IMR-90 (cell line): Measurements from ENCODE around the gene LRRC8E. TPM values are rescaled to one million over a fixed set of nuclear protein-coding genes. Genes with fewer than 3 reads are reported as not detected.

ENCODE experiments used
- ATAC-seq: fragments of 200-7000 bp; cut with Tn5 transposase; 2 replicates; pipeline ENCODE4 v1.9.1; 2020; ENCODE audit warnings: low read depth, mild to moderate bottlenecking, moderate library complexity
- BruUV-seq: library from RNA; stranded (reverse); fragments of 400-500 nt; replicated peaks from 2 replicates; lab custom pipeline; 2021; lab: Mats Ljungman, UMichigan
- CTCF ChIA-PET: fragments of 300-600 bp; formaldehyde crosslinking; extraction: SDS; loops from one replicate; lab custom pipeline; 2021; ENCODE audit warnings: antibody characterized with exemption; lab: Yijun Ruan, JAX
- POLR2A ChIA-PET: fragments of 300-600 bp; sonication (Branson Sonifier 250); formaldehyde crosslinking; loops from one replicate; lab custom pipeline; 2022; ENCODE audit warnings: antibody characterized with exemption; ENCODE audit not compliant: unreplicated experiment; lab: Charles Lee
- DNase-seq: peaks from one replicate; pipeline ENCODE4 v3.0.0; 2013
- H2AFZ ChIP-seq: replicated peaks from 2 replicates; pipeline ENCODE3; 2013; ENCODE audit warnings: low read length, mild to moderate bottlenecking; ENCODE audit not compliant: poor library complexity
- H2AK5ac ChIP-seq: 2 replicates; pipeline ENCODE4 v1.6.1; 2013; ENCODE audit warnings: low read depth, low read length, inconsistent platforms
- H2AK9ac ChIP-seq: replicated peaks from 2 replicates; pipeline ENCODE3; 2013; ENCODE audit warnings: mild to moderate bottlenecking, low read depth, low read length, moderate library complexity; ENCODE audit not compliant: poor library complexity
- H2BK120ac ChIP-seq: 2 replicates; pipeline ENCODE4 v1.6.1; 2013; ENCODE audit warnings: low read depth, low read length, inconsistent platforms
- H2BK15ac ChIP-seq: 3 replicates; pipeline ENCODE4 v1.6.1; 2013; ENCODE audit warnings: low read depth, low read length, inconsistent platforms
- H2BK20ac ChIP-seq: 2 replicates; pipeline ENCODE4 v1.6.1; 2013; ENCODE audit warnings: low read depth, mild to moderate bottlenecking, inconsistent platforms, low read length, moderate library complexity
- H2BK5ac ChIP-seq: 2 replicates; pipeline ENCODE4 v1.6.1; 2013; ENCODE audit warnings: mild to moderate bottlenecking, low read depth, low read length, inconsistent platforms; ENCODE audit not compliant: poor library complexity, severe bottlenecking
- H3K14ac ChIP-seq: replicated peaks from 2 replicates; pipeline ENCODE4 v1.6.1; 2013; ENCODE audit warnings: low read depth, low read length, inconsistent platforms
- H3K18ac ChIP-seq: 2 replicates; pipeline ENCODE4 v1.6.1; 2013; ENCODE audit warnings: low read depth, low read length, control low read depth
- H3K23ac ChIP-seq: 2 replicates; pipeline ENCODE4 v1.6.1; 2013; ENCODE audit warnings: low read depth, low read length, inconsistent platforms
- H3K27ac ChIP-seq: 2 replicates; pipeline ENCODE4 v1.5.1; 2013; ENCODE audit warnings: mild to moderate bottlenecking, control low read depth, low read length; ENCODE audit not compliant: insufficient read depth
- H3K27me3 ChIP-seq: 2 replicates; pipeline ENCODE4 v1.6.1; 2013; ENCODE audit warnings: low read length; ENCODE audit not compliant: control insufficient read depth, insufficient read depth
- H3K36me3 ChIP-seq: 2 replicates; pipeline ENCODE4 v1.6.1; 2013; ENCODE audit warnings: low read length, mixed read lengths; ENCODE audit not compliant: control insufficient read depth, insufficient read depth
- H3K4ac ChIP-seq: 2 replicates; pipeline ENCODE4 v1.6.1; 2013; ENCODE audit warnings: low read depth, low read length, inconsistent platforms
- H3K4me1 ChIP-seq: 2 replicates; pipeline ENCODE4 v1.6.1; 2013; ENCODE audit warnings: low read length, mixed read lengths; ENCODE audit not compliant: control insufficient read depth, insufficient read depth
- H3K4me2 ChIP-seq: 2 replicates; pipeline ENCODE4 v1.6.1; 2013; ENCODE audit warnings: low read depth, mild to moderate bottlenecking, control low read depth, low read length, moderate library complexity
- H3K4me3 ChIP-seq: 2 replicates; pipeline ENCODE4 v1.5.1; 2013; ENCODE audit warnings: low read depth, mild to moderate bottlenecking, control low read depth, low read length, moderate library complexity; ENCODE audit not compliant: insufficient read depth
- H3K56ac ChIP-seq: 2 replicates; pipeline ENCODE4 v1.6.1; 2013; ENCODE audit warnings: low read length, inconsistent platforms; ENCODE audit not compliant: insufficient read depth; ENCODE audit errors: extremely low read depth
- H3K79me1 ChIP-seq, 2 experiments: 2 replicates each; pipeline ENCODE4 v1.6.1; 2013; ENCODE audit warnings: low read length in 2 of 2, inconsistent platforms in 1 of 2, low read depth in 1 of 2
- H3K9ac ChIP-seq: 2 replicates; pipeline ENCODE4 v1.6.1; 2013; ENCODE audit warnings: low read depth, low read length, control low read depth
- H3K9me1 ChIP-seq: 2 replicates; pipeline ENCODE4 v1.6.1; 2013; ENCODE audit warnings: low read length, inconsistent platforms; ENCODE audit not compliant: insufficient read depth
- H3K9me3 ChIP-seq: 2 replicates; pipeline ENCODE4 v1.6.1; 2013; ENCODE audit warnings: low read length; ENCODE audit not compliant: control insufficient read depth, insufficient read depth
- H4K20me1 ChIP-seq: 2 replicates; pipeline ENCODE4 v1.6.1; 2013; ENCODE audit warnings: low read length, inconsistent platforms; ENCODE audit not compliant: insufficient read depth
- H4K5ac ChIP-seq: 2 replicates; pipeline ENCODE4 v1.6.1; 2013; ENCODE audit warnings: mild to moderate bottlenecking, low read depth, low read length, control low read depth
- H4K8ac ChIP-seq, 2 experiments: 2 replicates each; pipeline ENCODE4 v1.6.1; 2013; ENCODE audit warnings: low read depth in 2 of 2, low read length in 2 of 2, control low read depth in 1 of 2, inconsistent platforms in 1 of 2
- H4K91ac ChIP-seq: 2 replicates; pipeline ENCODE4 v1.6.1; 2013; ENCODE audit warnings: low read depth, low read length, inconsistent platforms; ENCODE audit not compliant: insufficient read depth
- BHLHE40 ChIP-seq: fragments of 150-350 bp; IDR thresholded peaks from 2 replicates; pipeline ENCODE4 v1.6.1; 2016; ENCODE audit warnings: mild to moderate bottlenecking, low read depth, low read length
- CEBPB ChIP-seq: IDR thresholded peaks from 2 replicates; pipeline ENCODE4 v1.6.1; 2012; ENCODE audit warnings: low read depth, low read length, improper control_type of control experiment
- CHD1 ChIP-seq: IDR thresholded peaks from 2 replicates; pipeline ENCODE4 v1.6.1; 2012; ENCODE audit warnings: low read depth, low read length, improper control_type of control experiment
- CTCF ChIP-seq: conservative IDR thresholded peaks from 2 replicates; pipeline ENCODE4 v1.5.1; 2012; ENCODE audit warnings: mild to moderate bottlenecking, low read depth, low read length, improper control_type of control experiment
- ELK1 ChIP-seq: fragments of 150-350 bp; IDR thresholded peaks from 2 replicates; pipeline ENCODE4 v1.6.1; 2016; ENCODE audit warnings: low read depth, mild to moderate bottlenecking, low read length, moderate library complexity, borderline replicate concordance
- FOS ChIP-seq: fragments of 150-350 bp; IDR thresholded peaks from 2 replicates; pipeline ENCODE4 v1.6.1; 2016; ENCODE audit warnings: low read depth, low read length
- MAFK ChIP-seq: IDR thresholded peaks from 2 replicates; pipeline ENCODE4 v1.6.1; 2012; ENCODE audit warnings: low read depth, low read length, improper control_type of control experiment
- MAZ ChIP-seq: IDR thresholded peaks from 2 replicates; pipeline ENCODE4 v1.6.1; 2012; ENCODE audit warnings: low read depth, mild to moderate bottlenecking, low read length, improper control_type of control experiment, moderate library complexity, borderline replicate concordance
- MXI1 ChIP-seq: IDR thresholded peaks from 2 replicates; pipeline ENCODE4 v1.6.1; 2012; ENCODE audit warnings: low read depth, mild to moderate bottlenecking, low read length, moderate library complexity, borderline replicate concordance
- NFE2L2 ChIP-seq: fragments of 150-350 bp; IDR thresholded peaks from 2 replicates; pipeline ENCODE4 v1.6.1; 2016; ENCODE audit warnings: low read depth, mild to moderate bottlenecking, low read length
- POLR2A ChIP-seq: IDR thresholded peaks from 2 replicates; pipeline ENCODE4 v1.6.1; 2012; ENCODE audit warnings: mild to moderate bottlenecking, low read depth, low read length
- RAD21 ChIP-seq: IDR thresholded peaks from 2 replicates; pipeline ENCODE4 v1.6.1; 2012; ENCODE audit warnings: low read length, improper control_type of control experiment
- RCOR1 ChIP-seq: IDR thresholded peaks from 2 replicates; pipeline ENCODE4 v1.6.1; 2012; ENCODE audit warnings: mild to moderate bottlenecking, low read length, improper control_type of control experiment; ENCODE audit not compliant: insufficient replicate concordance
- RFX5 ChIP-seq: IDR thresholded peaks from 2 replicates; pipeline ENCODE4 v1.8.0; 2012; ENCODE audit warnings: low read depth, mild to moderate bottlenecking, low read length, moderate library complexity
- SMC3 ChIP-seq: fragments of 150-350 bp; IDR thresholded peaks from 2 replicates; pipeline ENCODE4 v1.6.1; 2016; ENCODE audit warnings: low read depth, mild to moderate bottlenecking, antibody characterized with exemption, low read length, moderate library complexity
- WGBS, 2 experiments: methylation state at CpG; one replicate each; pipeline versions ENCODE4 v1.1.5 to v1.1.7; 2013; ENCODE audit warnings: missing lambda C conversion rate in 2 of 2; ENCODE audit not compliant: insufficient read length in 1 of 2; ENCODE audit errors: extremely low coverage in 2 of 2; 5-methylcytosine and 5-hydroxymethylcytosine counted together
- dilution Hi-C: fragments of 300-500 bp; cut with HindIII; formaldehyde crosslinking; loops from one replicate; pipeline ENCODE4 v1.14.3; 2018; ENCODE audit warnings: low sequenced_read_pairs; ENCODE audit not compliant: unreplicated experiment
- in situ Hi-C: fragments of 300-500 bp; cut with MboI; formaldehyde crosslinking; loops from 3 replicates; pipeline ENCODE4 v1.14.3; 2019; ENCODE audit warnings: low sequenced_read_pairs, inconsistent platforms, mixed read lengths
- intact Hi-C: fragments of 100-400 bp; cut with micrococcal nuclease; formaldehyde crosslinking; loops from 2 replicates; pipeline ENCODE4 v1.10.0; 2022
- polyA plus RNA-seq, 3 experiments: library from polyadenylated mRNA; depleted of rRNA; stranded (reverse); fragments of >200 nt; gene quantifications; 2 replicates each; pipeline ENCODE4 v1.2.3, GENCODE V29; 2012; ENCODE audit warnings: low replicate concordance in 1 of 3
- total RNA-seq: library from RNA; depleted of rRNA; stranded (reverse); fragments of >200 nt; gene quantifications from 2 replicates; pipeline ENCODE4 v1.2.3, GENCODE V29; 2012
- TF ChIP-seq, protein P1 (sequence below): fragments of 150-350 bp; IDR thresholded peaks from 2 replicates; pipeline ENCODE4 v1.6.1; 2017; ENCODE audit warnings: mild to moderate bottlenecking, antibody characterized with exemption, low read length, low read depth

Gene LRRC8E
- total and polyA plus RNA-seq, 2 of the 4 experiments (the other 2 are of a cell fraction), result 6.4 to 7.2 TPM

DNA sequence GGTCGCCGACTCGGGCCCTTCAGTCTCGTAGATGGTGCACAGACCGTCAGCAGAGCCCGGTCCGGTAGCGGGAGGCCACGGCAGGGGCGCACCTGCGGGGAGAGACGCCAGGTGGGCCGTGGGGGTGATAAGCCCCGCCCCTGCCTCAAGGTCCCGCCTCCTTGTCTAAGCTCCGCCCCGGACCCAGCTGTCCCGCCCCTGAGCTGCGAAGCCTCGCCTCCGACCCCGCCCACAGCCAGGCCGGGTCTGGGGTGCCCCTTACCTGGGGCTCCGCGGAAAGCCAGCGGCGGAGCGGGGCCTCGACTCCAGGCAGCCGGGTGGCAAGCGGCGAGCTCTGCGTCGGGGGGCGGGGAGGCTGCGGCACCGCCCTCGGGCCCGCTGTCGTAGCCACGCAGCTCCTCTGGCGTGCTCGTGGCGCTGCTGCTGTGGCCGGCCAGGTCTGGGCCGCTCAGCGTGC lies 18.8 kb upstream of the LRRC8E start:
- ChIA-PET CTCF (interaction anchor here (0.6 to 1.9 kb wide), 9 partner anchors 8 to 74 kb away, joined by 3 to 9 read pairs (median 4); partner anchors contain the start of genes MAP2K7 and TIMM44), POLR2A (no interaction called here)
- Histone ChIP-seq H3K27me3 (peaks cover 25% of the 10 kb centered on the region), H2AK5ac (no peak overlapping the region), H3K23ac (no peak overlapping the region), H4K20me1 (peaks cover 8% of the 10 kb centered on the region), H3K79me1 (no peaks in the 10 kb centered on the region), H2AK9ac (peak overlapping the region; percentile 55), H4K5ac (no peak overlapping the region), H4K8ac (no peak overlapping the region), H3K9me1 (no peaks in the 10 kb centered on the region), H3K18ac (no peak overlapping the region), H3K4me1 (peaks cover 16% of the 10 kb centered on the region), H3K4me3 (peak overlapping the region; percentile 43), H3K4me2 (peak overlapping the region; percentile 78), H3K14ac (no peak overlapping the region), H4K91ac (no peak overlapping the region), H2BK20ac (no peak overlapping the region), H2BK15ac (no peak overlapping the region), H3K56ac (no peak overlapping the region), H3K36me3 (no peaks in the 10 kb centered on the region), H2AFZ (peak overlapping the region; percentile 88), H3K9me3 (no peaks in the 10 kb centered on the region), H2BK5ac (peak overlapping the region; percentile 10), H3K9ac (no peak overlapping the region), H3K4ac (no peak overlapping the region), H2BK120ac (no peak overlapping the region), H3K27ac (no peak overlapping the region)
- WGBS, 2 experiments, result 1% methylated on average over 16 of the region's 47 CpGs; no CpG with 5 or more reads in 1 of the 2 experiments
- intact Hi-C loops, result no loop called here
- BruUV-seq, result no TSS peak
- dilution Hi-C loops, result no loop called here
- in situ Hi-C loops, result no loop called here
- ATAC-seq (peak; percentile 42), DNase-seq (peak; percentile 28)
- TF ChIP-seq SMC3, result no peak
- TF ChIP-seq MAZ, result no peak
- TF ChIP-seq POLR2A, result no peak
- no peak for TF ChIP-seq NFE2L2
- TF ChIP-seq FOS, result no peak
- TF ChIP-seq, protein P1, sequence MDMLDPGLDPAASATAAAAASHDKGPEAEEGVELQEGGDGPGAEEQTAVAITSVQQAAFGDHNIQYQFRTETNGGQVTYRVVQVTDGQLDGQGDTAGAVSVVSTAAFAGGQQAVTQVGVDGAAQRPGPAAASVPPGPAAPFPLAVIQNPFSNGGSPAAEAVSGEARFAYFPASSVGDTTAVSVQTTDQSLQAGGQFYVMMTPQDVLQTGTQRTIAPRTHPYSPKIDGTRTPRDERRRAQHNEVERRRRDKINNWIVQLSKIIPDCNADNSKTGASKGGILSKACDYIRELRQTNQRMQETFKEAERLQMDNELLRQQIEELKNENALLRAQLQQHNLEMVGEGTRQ, result no peak
- TF ChIP-seq CEBPB, result no peak
- no peak for TF ChIP-seq CHD1
- no peak for TF ChIP-seq RAD21
- no peak for TF ChIP-seq MXI1
- TF ChIP-seq RFX5, result no peak
- no peak for TF ChIP-seq CTCF
- no peak for TF ChIP-seq BHLHE40
- TF ChIP-seq MAFK, result no peak
- no peak for TF ChIP-seq ELK1
- TF ChIP-seq RCOR1, result no peak
